Gastroesophageal sphincter (tissue), 3 donors: ENCODE measurements around the gene LRRC8C.

Experiments
- CTCF ChIP-seq, 4 experiments: fragments of 200-600 bp in 2 of 4; fragments of 450-650 bp in 2 of 4; sonication (generic) in 1 of 4; IDR thresholded peaks; one replicate each; pipeline ENCODE4 v1.5.1; 2017 to 2019; ENCODE audit warnings: antibody characterized with exemption in 4 of 4, mild to moderate bottlenecking in 2 of 4, moderate library complexity in 2 of 4
- EP300 ChIP-seq: sonication (generic); formaldehyde crosslinking; IDR thresholded peaks from one replicate; pipeline ENCODE4 v1.6.1; 2017; ENCODE audit warnings: antibody characterized with exemption, mild to moderate bottlenecking
- POLR2A ChIP-seq, 2 donors: fragments of 450-650 bp; IDR thresholded peaks; one replicate each; pipeline ENCODE4 v1.6.1; 2017; ENCODE audit warnings: antibody characterized with exemption in 2 of 2, mild to moderate bottlenecking in 2 of 2, moderate library complexity in 1 of 2
- POLR2AphosphoS5 ChIP-seq: sonication (generic); formaldehyde crosslinking; IDR thresholded peaks from one replicate; pipeline ENCODE4 v1.6.1; 2017; ENCODE audit warnings: antibody characterized with exemption

- TF ChIP-seq EP300 (no peak), CTCF (IDR thresholded peaks at IDR 0.05) (no peak), POLR2A (IDR thresholded peaks at IDR 0.05) (no peak), POLR2AphosphoS5 (no peak)
Measured at GRCh38 chr1:89755591-89755990, 122.7 kb downstream of the LRRC8C start.
